ENCODE results near the gene FGD1.

FGD1 gene

GRCh38 chrX:54447461-54447860 lies 48.6 kb downstream of the FGD1 start:
- Histone ChIP-seq H3K36me3 (peaks cover 8% of the 10 kb centered on the region), H3K4me3 (ENCODE audit: low read depth in 1 of 2, low read length in 1 of 2) (no peak overlapping the region), H3K4me1 (ENCODE audit: control insufficient read depth in 1 of 2, insufficient read depth in 1 of 2, low read depth in 1 of 2, low read length in 1 of 2) (no peaks in the 10 kb centered on the region), H3K27ac (no peak overlapping the region), H3K27me3 (no peaks in the 10 kb centered on the region), H3K9me3 (no peaks in the 10 kb centered on the region)
- no peak for TF ChIP-seq CTCF (IDR thresholded peaks at IDR 0.05)

DNA sequence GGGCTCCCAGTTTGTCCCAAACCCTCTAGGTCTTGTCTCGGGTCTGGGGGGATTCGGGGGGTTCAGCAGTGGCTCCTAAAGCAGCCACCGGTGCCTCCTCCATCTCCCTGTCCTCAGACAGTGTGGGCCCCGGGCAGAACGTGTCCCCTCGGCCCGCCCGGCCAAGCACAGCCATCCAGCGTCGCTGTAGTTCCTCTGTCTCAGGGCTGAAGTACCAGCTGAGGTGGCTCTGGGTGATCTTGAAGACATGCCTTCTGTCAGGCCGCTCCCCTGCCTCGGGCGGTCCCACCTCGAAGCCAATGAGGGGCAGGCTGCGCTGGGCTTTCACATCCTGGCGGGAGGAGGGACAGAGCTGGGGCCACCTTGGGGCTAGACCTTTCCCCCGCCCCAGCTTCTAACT lies 50.0 kb downstream of the FGD1 start:
- Histone ChIP-seq H3K36me3 (peaks cover 8% of the 10 kb centered on the region), H3K4me3 (ENCODE audit: low read depth in 1 of 2, low read length in 1 of 2) (no peak overlapping the region), H3K9me3 (no peaks in the 10 kb centered on the region), H3K4me1 (ENCODE audit: control insufficient read depth in 1 of 2, insufficient read depth in 1 of 2, low read depth in 1 of 2, low read length in 1 of 2) (peaks cover 4% of the 10 kb centered on the region in 2 experiments), H3K27me3 (no peaks in the 10 kb centered on the region), H3K27ac (no peak overlapping the region)
- TF ChIP-seq CTCF (IDR thresholded peaks at IDR 0.05), result no peak

DNA sequence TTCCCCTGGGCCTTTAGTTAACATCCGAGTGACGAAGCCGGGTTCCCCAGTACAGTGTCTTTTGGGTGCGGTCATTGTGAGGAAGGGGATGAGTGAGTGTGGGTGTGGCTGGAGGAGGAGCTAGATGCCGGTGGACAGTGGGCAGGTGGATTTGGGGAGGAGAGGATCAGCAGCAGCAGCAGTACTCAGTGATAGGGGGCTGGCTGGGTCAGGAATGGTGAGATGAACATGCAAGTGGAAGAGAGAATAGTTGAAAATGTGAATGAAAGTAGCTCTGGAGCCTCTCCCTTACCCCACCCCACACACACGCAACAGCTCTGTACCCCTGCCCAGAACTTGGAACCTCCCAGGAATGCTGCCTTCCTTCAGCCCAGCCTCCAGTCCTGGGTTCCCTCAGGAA lies 51.3 kb downstream of the FGD1 start:
- TF ChIP-seq CTCF (IDR thresholded peaks at IDR 0.05), result no peak

GRCh38 chrX:54442790-54443189 lies 53.2 kb downstream of the FGD1 start:
- Histone ChIP-seq H3K9me3 (no peaks in the 10 kb centered on the region), H3K27ac (no peak overlapping the region), H3K4me1 (ENCODE audit: control insufficient read depth in 1 of 2, insufficient read depth in 1 of 2, low read depth in 1 of 2, low read length in 1 of 2) (peaks cover 6 to 9% of the 10 kb centered on the region in 2 experiments), H3K4me3 (ENCODE audit: low read depth in 1 of 2, low read length in 1 of 2) (no peak overlapping the region), H3K27me3 (no peaks in the 10 kb centered on the region), H3K36me3 (peaks cover 8% of the 10 kb centered on the region)
- TF ChIP-seq CTCF (IDR thresholded peaks at IDR 0.05), result no peak

More for the DNA sequence above, 51.3 kb downstream of the FGD1 start:
- H3K36me3 ChIP-seq, result peaks cover 8% of the 10 kb centered on the region
- H3K4me3 ChIP-seq (ENCODE audit: low read depth in 1 of 2, low read length in 1 of 2), result no peak overlapping the region
- no peaks in the 10 kb centered on the region for H3K27me3 ChIP-seq
- H3K4me1 ChIP-seq (ENCODE audit: control insufficient read depth in 1 of 2, insufficient read depth in 1 of 2, low read depth in 1 of 2, low read length in 1 of 2), result peaks cover 6 to 9% of the 10 kb centered on the region in 2 experiments
- H3K27ac ChIP-seq, result no peak overlapping the region
- no peaks in the 10 kb centered on the region for H3K9me3 ChIP-seq

- peaks cover 6 to 9% of the 10 kb centered on the region in 2 experiments for H3K4me1 ChIP-seq (ENCODE audit: control insufficient read depth in 1 of 2, insufficient read depth in 1 of 2, low read depth in 1 of 2, low read length in 1 of 2)
- H3K27me3 ChIP-seq, result no peaks in the 10 kb centered on the region
- H3K36me3 ChIP-seq, result peaks cover 8% of the 10 kb centered on the region
- H3K27ac ChIP-seq, result no peak within 1 kb of the TSS
- peak within 1 kb of the TSS; percentile 65 to 80 for H3K4me3 ChIP-seq (ENCODE audit: low read depth in 1 of 2, low read length in 1 of 2)
- H3K9me3 ChIP-seq, result no peaks in the 10 kb centered on the region
- no peak for TF ChIP-seq CTCF (IDR thresholded peaks at IDR 0.05)
Observed at GRCh38 chrX:54439960-54440871, 55.8 kb downstream of the FGD1 start, which contains the start of gene TSR2. TSS of gene TSR2 (plus strand) at chrX:54440404. CDS start at chrX:54440422, 18 bp downstream.
